Astrocyte (in vitro differentiated cells and primary cell): Measurements from ENCODE around the gene SRPK3.

Experiments used
- CTCF ChIP-seq: IDR thresholded peaks from 2 replicates; pipeline ENCODE4 v1.5.1; 2011; ENCODE audit warnings: low read depth, mild to moderate bottlenecking, inconsistent platforms, low read length, moderate library complexity; ENCODE audit not compliant: insufficient read depth
- EZH2 ChIP-seq: IDR thresholded peaks from 2 replicates; pipeline ENCODE4 v1.6.1; 2012; ENCODE audit warnings: mild to moderate bottlenecking, low read length, inconsistent platforms; ENCODE audit not compliant: insufficient read depth

- TF ChIP-seq CTCF (no peak), EZH2 (no peak)
Observed at GRCh38 chrX:153735274-153735673, 45.6 kb upstream of the SRPK3 start.
